GM19372 (cell line): ENCODE results near the gene MUC15.
"Not testable (repeated sequence)": the region's sequence is repeated elsewhere in the genome, so short reads cannot be mapped to it uniquely, and the experiment has no call there.

Experiments used
- ATAC-seq: cut with Tn5 transposase; IDR thresholded peaks from one replicate; pipeline ENCODE4 v1.9.1; 2021; ENCODE audit warnings: mild to moderate bottlenecking, low read depth, moderate library complexity; ENCODE audit not compliant: unreplicated experiment

Gene MUC15

GRCh38 chr11:26571861-26572654 is at the start of gene MUC15:
Gene MUC15, minus strand, starts transcription at chr11:26572263. Its CDS starts 5,169 bp downstream, at chr11:26567094.
- no peak for ATAC-seq

DNA sequence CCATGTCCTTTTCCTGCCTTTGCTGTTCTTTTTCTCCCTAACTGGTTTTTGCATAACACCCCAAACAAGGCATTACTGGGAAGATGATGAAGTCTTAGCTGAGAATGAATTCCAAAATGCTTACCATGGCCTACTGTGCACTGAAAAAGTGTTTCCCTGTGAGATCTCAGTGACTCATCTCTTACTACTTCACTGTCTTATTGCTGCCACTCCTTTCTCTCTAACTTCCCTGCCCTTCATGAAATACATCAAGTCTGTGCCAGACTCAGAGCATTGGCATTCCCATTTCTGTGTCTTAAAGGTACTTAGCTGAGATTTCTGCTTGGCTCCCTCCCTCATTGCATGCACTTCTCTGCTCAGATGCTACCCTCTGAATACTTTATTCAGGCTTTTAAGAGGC is 49.1 kb upstream of the MUC15 start:
- ATAC-seq, result no peak

DNA sequence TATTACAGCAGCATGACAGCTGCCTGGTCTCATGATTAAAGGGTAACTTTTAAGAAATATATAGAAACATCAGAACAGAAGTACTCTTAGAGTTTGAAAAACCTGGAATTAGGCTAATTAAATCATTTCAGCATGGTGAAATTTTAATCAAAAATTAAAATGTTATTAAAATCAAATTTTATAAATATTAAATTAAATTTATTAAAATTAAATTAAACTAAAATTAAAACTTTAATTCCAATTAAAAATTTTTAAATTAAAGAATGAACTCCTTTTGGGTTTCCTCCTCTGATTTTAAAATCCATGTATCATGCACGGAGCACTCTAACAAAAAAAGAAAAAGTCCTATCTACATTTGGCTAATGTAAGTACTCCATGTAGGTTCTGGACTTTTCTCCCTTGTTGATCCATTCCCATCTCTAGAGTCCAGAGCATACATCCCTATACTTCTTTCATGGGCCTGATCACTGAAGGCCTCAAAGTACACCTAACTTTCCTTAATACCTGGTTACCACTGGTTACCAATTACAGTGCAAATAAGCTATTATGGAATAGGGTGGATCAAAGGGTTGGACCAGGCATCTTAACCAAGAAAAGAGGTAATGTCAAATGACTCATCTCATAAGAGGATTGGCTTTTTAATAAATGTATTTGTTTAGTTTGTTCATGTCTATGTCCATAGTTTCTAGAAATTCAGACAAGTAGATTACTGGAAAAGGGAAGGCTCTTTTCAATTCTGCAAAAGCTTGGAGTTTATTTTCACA is 48.4 kb upstream of the MUC15 start:
- ATAC-seq, result no peak

- ATAC-seq, result no peak
Measured at GRCh38 chr11:26618441-26618840, 46.4 kb upstream of the MUC15 start.

GRCh38 chr11:26613759-26614158 is 41.7 kb upstream of the MUC15 start:
- no peak for ATAC-seq

GRCh38 chr11:26608507-26609146 is 36.6 kb upstream of the MUC15 start:
- no peak for ATAC-seq

GRCh38 chr11:26607725-26608506 is 35.9 kb upstream of the MUC15 start:
- ATAC-seq, result no peak

- ATAC-seq, result no peak
Measured at GRCh38 chr11:26599876-26600434, 27.9 kb upstream of the MUC15 start.

GRCh38 chr11:26599425-26599824 is 27.4 kb upstream of the MUC15 start:
- no peak for ATAC-seq

DNA sequence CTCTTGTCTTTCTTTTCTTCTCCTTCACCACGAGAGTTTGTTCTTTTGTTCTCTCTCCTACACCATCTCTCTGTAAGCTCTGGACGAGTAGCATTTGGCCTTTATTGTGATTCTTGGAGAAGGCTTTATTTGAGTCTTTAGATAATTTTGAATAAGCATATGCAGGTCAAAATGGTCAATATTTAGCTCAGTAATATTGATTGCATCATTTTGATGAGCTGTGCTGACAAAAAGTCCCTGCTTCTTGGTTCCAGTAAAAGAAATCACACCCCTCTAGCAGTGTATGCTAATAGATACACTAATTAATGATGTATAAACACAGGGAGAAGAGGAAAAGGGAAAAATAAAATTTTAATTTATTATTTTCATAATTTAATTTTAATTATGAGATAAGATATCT is 25.8 kb upstream of the MUC15 start:
- no peak for ATAC-seq

DNA sequence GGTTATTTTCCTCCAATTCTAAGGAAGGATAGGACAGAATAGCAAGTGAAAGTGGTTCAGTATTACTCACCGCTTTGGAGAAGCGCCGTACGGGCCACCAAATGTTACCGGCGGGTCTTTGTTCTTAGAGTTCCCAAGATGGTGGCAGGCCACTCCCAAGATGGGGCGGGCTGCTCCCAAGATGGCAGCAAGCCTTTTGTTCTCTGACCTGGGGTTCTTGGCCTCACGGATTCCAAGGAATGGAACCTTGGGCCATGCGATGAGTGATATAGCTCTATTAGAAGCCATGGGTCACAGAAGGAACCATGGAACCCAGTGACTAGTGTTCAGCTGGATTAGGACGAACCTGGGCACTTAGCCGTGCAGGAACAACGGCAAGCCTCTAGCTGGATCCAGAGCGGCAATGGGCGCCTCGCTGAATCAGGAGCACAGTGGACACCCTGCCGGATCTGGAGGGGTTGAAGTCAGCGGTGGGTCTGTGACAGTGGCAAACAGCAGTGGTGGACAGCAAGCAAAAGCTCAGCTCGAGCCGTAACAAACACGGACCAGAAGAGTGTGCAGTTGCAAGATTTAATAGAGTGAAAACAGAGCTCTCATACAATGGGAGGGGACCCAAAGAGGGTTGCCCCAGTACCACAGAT is 25.1 kb upstream of the MUC15 start:
- ATAC-seq, result not testable (repeated sequence)

GRCh38 chr11:26595207-26595865 is 23.3 kb upstream of the MUC15 start:
- ATAC-seq, result not testable (repeated sequence)

DNA sequence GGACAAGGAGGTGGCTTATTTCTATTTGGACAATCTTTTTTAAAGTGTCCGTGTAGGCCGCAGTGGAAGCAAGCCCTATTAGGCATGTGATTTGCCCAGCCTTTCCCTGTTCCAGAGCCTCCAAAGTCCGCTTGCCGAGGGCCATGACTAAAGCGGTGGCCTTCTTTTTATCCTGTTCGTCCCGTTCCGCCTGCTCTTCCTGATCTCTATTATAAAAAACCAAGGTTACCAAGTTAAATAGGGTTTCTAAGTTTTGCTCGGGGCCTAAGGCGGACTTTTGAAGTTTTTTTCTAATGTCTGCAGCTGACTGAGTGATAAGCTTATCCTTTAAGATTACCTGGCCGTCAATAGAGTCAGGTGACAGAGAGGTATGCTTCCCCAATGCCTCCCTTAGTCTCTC is 21.6 kb upstream of the MUC15 start:
- ATAC-seq, result no peak

DNA sequence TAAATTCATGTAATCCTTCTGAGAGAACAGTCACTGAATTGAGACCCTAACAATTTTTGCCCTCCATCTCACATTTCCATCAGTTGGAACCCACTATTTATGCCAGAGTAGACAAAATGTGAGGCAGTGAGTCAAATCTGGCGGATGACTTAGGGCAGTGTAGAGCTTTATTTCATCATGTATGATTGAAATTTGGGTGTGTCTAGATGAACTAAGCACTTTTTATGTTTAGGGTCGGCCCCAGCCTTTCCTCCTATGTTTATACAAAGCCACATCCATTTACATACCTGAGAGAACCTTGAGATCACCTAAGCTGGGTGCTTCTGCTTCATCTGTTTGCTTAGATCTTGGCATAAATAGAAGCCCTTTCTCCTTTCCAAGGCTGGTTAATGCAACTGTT is 15.0 kb upstream of the MUC15 start:
- ATAC-seq, result no peak

GRCh38 chr11:26584818-26585217 is 12.8 kb upstream of the MUC15 start:
- no peak for ATAC-seq

DNA sequence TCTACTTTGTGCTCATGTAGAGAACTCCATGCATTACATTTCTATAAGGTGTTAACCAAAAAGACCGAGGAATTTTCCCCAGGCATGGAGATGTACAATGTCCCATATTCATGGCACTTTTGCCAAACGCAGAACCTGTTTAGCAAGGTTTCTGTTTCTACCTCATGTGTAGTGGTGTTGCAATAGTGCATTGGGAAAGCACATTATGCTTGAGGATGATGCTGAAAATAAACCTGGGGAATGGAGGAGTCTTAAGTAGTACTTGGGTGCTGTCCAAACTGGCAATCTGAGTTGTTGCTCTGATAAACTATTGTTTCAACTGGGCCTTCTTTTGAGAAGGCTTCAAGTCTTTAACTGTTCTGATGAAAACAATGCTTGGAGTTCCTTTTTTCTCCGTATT is 11.5 kb upstream of the MUC15 start:
- no peak for ATAC-seq

DNA sequence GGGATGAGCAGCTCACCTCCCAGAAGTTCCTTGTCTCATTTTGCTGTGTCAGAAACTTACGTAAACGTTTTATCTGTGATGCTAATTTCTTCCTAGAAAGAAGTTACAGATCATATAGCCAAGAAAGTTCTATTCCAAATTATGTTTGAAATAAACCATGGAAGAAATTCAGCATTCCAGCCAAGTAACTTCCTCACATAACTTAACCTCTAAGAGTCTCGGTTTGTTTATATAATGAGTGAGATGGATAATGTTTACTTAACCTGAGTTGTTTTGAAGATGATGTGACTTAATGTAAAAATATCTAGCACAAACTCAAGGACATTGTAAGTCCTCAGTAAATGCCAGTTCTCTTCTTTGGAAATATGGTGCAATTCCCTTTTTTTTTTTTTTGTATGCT is 8.9 kb upstream of the MUC15 start:
- no peak for ATAC-seq

DNA sequence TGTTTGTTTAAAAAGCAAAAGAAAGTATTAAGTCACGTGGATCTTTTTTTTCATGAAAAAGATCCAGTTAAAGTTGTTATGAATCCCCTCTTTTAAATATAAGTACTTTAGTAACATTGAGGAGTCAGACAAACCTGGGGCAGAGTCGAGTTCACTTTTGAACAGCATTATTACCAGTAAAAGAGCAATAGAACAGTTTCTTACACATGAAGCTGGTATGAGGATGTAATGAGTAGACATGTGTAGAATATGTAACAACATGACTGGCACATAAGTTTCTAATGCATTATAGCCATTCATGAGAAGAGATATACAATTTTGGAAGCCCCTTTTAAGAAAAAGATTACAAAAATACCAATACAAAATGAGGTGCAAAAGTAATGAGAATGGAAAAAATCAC is 7.6 kb upstream of the MUC15 start:
- ATAC-seq, result no peak

- no peak for ATAC-seq
Measured at GRCh38 chr11:26578998-26579661, 7.1 kb upstream of the MUC15 start.
